HG03039 (cell line): ENCODE measurements around the gene CD8B.
"Not testable (repeated sequence)": the region's sequence is repeated elsewhere in the genome, so short reads cannot be mapped to it uniquely, and the experiment has no call there.

ENCODE experiments used
- ATAC-seq: cut with Tn5 transposase; IDR thresholded peaks from one replicate; pipeline ENCODE4 v1.9.1; 2021; ENCODE audit warnings: mild to moderate bottlenecking, moderate library complexity; ENCODE audit not compliant: unreplicated experiment

The CD8B gene

DNA sequence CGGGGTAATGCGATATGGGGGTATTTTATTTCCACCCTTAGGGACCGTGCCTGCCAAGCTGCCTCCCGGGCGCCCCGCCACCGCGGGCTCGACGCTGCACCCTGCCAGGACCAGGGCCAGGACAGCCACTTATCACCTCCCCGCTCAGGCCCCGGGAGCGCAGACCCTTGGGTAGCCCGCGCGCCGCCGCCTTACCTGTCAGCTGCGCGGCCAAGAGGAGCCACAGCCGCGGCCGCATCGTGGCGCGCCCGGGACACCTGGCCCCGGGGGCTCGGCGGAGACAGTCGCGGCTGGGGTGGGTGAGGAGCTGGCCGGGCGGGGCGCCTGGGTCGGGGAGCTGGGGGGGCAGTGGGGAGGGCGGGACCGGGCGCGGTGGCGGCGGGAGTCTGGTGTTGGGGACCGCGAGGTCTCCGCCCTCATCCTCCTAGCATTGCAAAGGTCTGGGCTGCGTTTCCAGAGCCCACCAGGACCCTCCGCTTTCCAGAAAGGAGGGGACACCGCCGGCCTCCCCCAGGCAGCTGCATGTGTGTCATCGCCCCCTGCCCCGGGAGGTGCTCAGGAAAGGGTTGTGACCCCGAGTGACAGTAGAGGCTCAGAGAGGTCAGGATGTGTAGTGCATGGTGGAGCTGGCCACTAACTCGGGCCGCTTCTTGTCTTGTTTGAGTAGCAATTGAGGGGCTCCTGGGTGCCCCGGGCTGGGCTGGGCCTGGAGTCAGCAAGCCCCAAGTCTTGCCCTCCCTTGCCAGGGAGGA, at the start of gene CD8B:
Gene CD8B, minus strand, starts transcription at position 259 of the 752 bp plus-strand sequence. Its CDS starts 21 bp downstream, at position 238.
- ATAC-seq = not testable (repeated sequence)

DNA sequence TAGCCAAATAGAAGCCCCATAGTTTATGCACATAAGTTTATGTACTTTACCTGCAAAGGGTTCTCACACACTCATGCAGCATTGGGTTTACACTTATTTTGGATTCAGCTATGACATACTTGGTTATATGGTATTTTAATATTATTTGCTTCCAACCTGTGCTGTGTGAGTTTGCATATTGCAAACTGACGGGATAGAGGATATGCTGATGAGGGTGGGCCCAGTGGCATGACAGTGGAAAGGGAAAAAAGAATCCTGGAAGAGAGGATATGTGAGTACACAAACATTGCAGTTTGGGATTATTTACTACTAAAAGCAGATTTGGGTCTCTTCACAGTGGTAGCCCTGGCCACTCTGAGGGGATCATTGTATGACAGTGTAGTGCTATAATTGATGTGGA, 44.2 kb upstream of the CD8B start:
- ATAC-seq = not testable (repeated sequence)

DNA sequence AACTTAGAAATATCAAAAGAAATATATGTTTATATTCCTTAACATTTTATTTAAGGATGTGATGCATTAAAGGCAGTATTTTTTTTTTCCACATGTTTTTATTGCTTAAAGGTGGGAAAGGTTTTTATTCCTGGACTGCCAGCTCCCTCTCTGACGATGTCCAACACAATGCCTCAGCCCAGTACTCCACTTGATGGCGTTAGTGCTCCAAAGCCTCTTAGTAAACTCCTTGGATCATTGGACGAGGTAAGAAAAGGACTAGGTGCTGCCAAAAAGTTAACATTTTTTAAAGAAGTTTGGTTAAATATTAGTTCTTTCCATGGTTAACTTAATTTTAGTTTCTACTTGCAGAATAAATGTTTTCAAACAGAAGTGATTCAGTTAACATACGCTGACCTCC, 39.0 kb upstream of the CD8B start:
- not testable (repeated sequence) for ATAC-seq

DNA sequence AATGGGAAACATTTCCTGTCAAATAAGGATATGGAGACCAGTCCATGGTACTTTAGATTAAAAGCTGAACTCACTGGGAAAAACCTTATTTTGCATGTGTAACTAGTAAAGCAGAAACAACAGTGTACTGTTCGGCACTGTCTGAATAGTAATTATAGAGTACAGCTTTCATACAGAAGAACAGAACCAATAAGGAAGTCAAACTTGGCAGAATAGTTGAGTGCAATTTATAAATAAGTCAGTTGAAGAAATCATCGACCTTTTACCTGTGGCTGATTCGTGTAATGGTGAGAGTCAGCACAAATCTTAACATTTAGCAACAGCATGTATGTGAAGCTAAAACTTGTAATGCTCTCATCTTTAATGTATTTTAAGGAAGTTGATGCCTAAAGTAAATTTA, 24.3 kb upstream of the CD8B start:
- not testable (repeated sequence) for ATAC-seq

DNA sequence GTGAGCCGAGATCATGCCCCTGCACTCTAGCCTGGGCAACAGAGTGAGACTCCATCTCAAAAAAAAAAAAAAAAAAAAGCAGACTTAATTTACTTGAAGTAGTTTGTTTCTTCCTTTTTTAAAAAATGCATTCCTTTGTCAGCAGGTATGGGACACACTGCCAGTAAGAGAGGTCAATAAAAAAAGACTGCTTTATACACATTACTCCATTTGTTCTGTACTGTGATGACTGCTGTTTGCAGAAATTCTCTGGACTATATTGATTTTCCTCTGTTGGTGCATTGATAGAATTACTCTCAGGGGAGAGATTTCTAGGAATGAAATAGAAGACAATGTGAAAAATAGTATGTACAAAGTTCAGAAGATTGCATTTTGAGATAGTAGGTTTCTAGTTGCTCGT, 21.2 kb upstream of the CD8B start:
- not testable (repeated sequence) for ATAC-seq

DNA sequence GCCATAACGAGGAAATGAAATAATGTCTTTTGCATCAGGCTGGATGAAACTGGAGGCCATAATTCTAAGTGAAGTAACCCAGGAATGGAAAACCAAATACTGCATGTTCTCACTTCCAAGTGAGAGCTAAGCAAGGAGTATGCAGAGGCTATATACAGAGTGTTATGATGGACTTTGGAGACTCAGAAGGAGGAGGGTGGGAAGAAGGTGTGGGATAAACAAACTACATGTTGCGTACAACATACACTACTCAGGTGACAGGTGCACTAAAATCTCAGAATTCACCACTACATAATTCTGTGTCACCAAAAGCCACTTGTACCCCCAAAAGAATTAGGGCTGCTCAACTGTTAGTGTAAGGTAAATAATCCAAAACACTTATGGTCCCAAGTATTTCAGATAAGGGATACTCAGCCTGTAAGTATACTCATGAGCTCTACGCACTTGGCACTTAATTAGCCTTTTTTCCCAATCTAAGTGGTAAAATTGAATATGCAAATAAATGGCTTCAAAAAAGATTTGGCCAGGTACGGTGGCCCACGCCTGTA, 20.5 kb upstream of the CD8B start:
- not testable (repeated sequence) for ATAC-seq

DNA sequence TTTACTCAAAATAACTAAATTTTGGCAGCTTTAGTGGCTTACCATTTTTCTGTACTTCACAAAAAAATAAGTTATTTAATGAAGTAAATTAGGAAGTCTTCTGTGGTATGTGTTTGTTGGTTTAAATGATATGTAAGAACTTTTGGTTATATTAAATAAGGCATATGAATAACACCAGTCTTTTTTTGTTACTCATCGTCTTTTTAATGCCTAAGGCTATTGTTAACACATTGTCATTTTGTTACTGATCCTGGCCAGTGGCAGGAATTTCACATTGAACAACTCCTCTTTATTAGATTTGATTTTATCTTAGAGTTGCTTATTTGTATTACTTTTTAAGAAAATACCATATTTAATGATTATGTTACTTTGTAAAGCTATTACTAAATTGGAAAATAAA, 17.3 kb upstream of the CD8B start:
- not testable (repeated sequence) for ATAC-seq

DNA sequence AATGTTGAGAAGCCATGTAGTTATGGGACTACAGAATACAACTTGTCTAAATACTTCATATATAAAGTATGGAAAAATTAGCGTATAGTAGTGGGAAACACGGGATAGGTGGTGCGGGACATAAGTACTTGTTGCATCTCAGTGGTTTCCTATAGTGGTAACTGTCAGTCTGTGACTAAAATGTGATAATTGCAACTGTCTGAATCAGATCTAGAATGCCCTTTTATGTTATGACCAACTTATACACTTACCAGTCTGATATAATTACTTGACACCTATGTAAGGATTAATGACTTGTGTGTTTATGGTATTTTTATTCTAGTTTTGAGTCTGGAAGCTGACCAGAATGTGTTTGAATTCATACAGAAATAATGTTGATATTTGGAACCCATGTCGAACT, 9.3 kb upstream of the CD8B start:
- not testable (repeated sequence) for ATAC-seq

DNA sequence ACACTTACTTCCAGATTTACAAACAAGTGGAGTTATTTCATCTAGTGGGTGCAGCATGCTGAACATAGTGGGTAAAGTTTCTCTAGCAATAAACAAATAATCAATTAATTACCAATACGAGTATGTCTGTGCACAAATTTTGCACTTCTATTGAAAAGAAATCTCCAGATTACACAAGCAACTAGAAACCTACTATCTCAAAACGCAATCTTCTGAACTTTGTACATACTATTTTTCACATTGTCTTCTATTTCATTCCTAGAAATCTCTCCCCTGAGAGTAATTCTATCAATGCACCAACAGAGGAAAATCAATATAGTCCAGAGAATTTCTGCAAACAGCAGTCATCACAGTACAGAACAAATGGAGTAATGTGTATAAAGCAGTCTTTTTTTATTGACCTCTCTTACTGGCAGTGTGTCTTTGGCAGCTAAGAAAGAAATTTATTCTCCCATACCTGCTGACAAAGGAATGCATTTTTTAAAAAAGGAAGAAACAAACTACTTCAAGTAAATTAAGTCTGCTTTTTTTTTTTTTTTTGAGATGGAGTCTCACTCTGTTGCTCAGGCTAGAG, 7.3 kb upstream of the CD8B start:
- not testable (repeated sequence) for ATAC-seq

DNA sequence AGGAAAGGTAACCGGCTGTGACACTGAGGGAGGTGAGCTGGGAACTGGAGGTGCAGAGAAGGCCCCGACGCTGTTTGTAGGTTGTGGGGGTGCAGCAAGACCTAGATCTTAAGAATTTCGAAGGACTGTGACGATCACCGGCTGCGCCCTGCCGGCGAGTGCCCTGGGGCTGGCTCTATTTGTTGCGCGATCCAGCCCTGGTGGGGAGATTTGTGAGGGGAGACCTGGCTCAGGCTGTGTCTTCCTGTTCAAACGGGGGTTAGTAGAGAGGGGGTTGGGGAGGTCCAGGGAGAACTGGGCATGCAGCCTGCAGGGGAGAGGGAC, 656 bp upstream of the CD8B start:
- not testable (repeated sequence) for ATAC-seq

DNA sequence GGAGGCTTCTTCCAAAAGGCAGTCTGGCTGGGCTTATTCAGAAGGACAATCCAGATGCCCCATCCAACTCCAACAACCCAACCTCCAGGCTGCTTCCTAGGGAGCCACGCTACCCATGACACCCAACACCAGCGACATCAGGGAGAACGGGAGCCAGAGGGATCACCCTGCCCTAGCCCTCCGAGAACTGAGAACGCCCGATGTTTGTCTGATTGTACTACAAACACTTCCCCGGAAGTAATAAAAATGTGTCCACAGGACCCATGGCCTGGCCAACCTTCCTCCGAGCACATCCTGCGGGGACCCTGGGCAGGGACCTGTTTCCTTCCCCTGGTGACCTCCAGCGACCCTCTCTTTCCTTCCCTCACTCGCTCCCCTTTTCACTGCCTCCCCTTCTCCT, 511 bp downstream of the CD8B start:
- ATAC-seq = not testable (repeated sequence)

DNA sequence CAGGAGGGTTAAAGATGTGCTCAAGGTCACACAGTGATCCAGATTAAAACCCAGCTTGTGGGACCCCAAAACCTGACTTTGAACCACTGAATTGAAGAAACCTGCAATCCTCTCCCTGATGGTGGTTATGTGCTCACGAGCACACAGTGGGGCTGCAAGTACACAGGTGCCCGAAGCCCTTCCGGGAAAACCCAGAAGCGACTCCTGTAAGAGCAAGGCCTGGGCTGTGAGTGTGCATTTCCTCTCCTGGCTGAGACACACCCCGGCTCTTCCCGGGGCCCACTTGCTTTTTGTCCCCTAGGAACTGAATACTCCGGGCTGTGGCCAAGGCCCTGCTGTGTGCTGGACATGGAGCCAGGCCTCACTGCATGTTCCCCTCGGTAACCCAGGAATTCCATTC, 1.1 kb downstream of the CD8B start:
- not testable (repeated sequence) for ATAC-seq

DNA sequence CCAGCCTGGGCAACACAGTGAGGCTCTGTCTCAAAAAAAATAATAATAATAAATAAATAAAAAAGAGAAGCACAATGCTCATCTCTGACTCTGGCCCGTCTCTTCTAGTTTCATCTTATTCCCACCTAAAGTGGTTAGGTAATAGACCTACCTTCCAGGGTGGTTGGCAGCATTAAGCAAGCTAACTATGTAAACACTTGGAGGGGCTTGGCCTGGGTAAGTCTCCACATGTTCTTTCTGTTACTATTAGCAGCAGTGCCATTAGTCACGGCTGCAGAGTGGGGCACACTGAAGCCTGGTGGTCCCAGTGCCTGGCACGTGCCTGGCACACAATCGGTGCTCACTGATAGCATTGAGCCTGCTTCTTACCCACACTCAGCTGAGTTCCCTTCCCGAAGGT, 4.0 kb downstream of the CD8B start:
- ATAC-seq = not testable (repeated sequence)

DNA sequence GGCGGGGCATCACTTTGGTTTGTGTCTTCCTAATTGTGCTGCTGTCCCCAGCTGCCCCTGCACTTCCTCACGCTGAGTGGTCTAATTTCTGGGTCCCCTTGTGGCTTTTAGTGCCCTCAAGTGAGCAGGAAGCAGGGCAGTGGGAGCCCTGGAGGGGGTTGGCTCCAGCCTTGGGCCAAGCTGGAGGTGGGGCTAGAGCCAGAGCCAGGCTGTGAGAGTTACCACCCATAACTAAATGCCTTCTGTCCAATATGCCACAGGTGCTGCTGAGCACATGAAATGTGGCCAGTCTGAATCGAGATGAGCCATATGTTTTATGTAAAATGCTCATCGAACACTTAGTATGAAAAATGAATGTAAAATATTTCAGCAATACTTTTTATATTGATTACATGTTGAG, 5.2 kb downstream of the CD8B start:
- ATAC-seq = not testable (repeated sequence)

DNA sequence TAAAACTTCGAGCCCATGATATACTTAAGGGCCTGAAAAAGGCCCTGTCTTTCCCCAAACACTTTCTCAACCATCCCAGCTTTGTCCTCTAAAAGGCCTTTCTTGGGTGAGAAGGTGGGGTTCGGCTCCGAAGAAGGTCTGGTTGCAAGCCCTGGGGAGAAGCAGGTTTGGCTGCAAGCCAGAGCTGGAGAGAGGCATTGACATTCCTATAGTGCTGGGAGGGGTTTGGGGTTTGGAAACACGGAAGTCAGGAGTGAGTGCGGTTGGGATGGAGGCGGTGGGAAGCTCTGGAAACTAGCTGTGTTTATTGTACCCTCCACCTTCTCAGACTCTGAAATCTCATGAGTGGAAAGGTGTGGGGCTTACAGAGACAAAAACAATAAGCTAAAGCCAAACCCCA, 5.7 kb downstream of the CD8B start:
- not testable (repeated sequence) for ATAC-seq

DNA sequence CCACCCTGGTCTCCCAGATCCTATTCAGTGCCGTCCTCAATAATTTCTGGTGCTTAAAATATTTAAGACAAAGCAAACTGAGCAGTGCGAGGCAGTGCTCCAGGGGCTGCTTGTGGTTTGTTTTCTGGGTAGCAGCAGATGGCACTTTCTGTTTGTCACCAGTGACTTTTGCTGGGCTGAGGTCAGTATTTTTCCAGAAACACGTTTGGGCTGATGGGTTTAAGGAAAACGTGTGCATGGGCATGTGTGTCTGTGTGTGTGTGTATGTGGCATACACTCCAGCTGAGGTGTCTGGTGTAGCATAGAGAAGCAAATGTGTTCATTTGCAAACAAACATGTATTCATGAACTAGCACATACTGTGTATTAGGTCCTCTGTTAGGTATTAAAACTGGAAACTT, 10.1 kb downstream of the CD8B start:
- not testable (repeated sequence) for ATAC-seq

DNA sequence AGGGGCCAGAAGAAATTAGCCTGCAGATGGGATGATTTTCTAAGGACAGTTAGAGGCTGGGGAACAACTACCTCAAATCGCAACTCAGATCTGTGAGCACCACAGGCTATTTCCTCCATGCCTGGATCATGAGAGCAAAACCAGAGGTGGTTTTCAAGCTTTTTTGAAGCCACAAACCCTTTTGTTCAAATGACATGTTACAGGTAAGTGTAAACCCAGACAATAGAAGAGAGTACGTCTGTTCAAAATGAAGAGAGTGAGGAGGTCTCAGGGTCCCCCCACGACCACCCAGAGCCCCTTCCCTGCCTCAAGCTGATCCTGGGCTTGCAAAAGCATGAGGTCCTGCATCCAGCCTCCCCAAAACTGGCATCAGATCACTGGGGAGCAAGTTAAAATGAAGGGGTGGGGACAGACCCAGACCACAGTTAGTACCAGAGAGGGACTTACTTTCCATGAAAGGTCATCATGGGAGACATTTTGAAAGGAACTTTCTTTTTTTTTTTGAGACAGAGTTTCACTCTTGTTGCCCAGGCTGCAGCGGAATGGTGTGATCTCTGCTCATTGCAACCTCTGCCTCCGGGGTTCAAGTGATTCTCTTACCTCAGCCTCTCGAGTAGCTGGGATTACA, 19.0 kb downstream of the CD8B start:
- ATAC-seq = not testable (repeated sequence)

DNA sequence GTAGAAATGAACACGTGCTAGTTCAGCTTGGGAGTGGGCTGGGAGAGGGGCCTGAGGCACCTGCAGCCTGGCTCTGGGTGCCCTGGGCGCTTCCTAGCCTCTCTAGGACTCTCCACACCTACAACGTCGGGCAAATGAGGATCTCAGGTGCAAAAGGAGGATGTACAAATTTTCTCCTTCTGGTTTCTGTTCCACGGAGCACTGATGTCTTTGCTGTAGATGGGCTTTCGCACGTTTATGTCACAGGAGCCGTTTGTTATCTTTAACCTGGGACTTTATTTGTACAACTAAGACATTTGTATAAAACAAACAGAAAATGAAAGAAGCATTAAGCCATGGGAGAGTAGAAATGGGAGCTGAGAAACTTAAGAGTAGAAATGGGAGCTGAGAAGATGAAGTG, 20.4 kb downstream of the CD8B start:
- not testable (repeated sequence) for ATAC-seq

DNA sequence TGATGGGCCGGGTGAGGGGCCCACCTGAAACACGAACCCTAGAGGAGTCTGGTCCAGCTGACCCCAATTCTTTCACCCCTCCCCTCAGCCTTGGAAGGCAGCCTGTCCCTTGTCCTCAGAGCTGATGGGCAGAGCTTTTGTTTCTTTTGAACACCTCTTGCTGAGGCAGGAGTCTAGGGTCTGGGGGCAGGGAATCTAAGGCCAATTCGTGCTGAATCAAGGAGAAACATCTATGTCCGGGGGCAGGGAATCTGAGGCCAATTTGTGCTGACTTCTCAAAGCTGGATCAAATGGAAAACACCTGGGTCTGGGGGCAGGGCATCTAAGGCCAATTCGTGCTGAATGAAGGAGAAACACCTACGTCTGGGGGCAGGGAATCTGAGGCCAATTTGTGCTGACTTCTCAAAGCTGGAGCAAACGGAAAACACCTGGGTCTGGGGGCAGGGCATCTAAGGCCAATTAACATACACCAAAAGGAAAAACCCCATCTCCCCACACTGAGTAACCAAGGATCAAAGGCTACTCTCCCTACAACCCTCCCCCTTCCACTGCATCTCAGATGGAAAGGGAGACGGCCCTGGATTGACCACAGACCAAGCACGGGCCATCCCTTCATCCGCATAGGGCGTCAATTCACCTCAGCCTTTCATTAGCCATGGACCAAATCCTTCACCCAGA, 21.7 kb downstream of the CD8B start:
- ATAC-seq = not testable (repeated sequence)

DNA sequence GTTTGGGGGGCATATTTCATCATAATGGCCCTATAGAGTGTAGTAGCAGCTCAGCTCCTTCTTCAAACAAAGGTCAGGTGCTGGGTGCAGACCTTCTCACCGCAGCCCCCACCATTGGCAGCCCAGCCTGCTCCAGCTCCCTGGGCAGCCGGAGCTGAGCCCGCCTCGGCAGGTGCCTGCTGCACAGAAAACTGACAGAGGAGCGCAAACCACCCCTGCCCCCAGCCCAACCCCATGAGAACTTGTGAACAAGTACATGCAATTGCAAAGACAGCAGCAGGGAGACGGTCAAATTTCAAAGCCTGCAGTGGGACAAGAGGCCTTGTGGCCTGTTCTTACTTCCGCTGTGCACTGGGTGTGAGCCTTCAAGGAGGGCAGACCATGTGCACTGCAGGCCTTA, 22.2 kb downstream of the CD8B start:
- ATAC-seq = not testable (repeated sequence)

DNA sequence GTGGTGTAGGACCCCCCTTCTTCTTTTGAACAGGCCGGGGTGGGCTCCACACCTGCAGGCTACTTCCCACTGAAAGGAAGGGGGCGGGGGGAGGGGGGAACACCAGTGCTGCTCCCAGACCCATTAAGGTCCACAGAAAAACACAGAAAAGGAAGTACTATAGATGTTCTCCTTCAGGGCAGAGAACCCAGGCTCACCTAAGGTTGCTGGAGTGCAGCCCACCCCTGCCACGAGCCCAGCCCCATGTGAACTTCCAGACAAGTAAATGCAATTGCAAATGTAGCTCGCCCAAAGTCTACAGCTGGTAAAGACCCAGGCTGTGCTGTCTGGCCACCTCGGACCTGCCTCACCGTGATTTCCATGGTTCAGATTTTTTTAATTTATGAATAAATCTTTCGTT, 24.0 kb downstream of the CD8B start:
- not testable (repeated sequence) for ATAC-seq
